HG02642 (cell line): ENCODE measurements around the gene TSPAN18.

Experiments used
- ATAC-seq: cut with Tn5 transposase; IDR thresholded peaks from one replicate; pipeline ENCODE4 v1.9.1; 2021; ENCODE audit warnings: mild to moderate bottlenecking; ENCODE audit not compliant: unreplicated experiment, poor library complexity

Gene TSPAN18

GRCh38 chr11:44755556-44756523, 29.1 kb downstream of the TSPAN18 start:
- ATAC-seq, result no peak

GRCh38 chr11:44758983-44759382, 32.2 kb downstream of the TSPAN18 start:
- ATAC-seq, result no peak

- ATAC-seq, result no peak
Measured at GRCh38 chr11:44759743-44760476, 33.1 kb downstream of the TSPAN18 start.

- no peak for ATAC-seq
Measured at GRCh38 chr11:44760477-44760872, 33.7 kb downstream of the TSPAN18 start.

- ATAC-seq, result no peak
Measured at GRCh38 chr11:44760917-44761550, 34.3 kb downstream of the TSPAN18 start.

GRCh38 chr11:44761551-44761961, 34.8 kb downstream of the TSPAN18 start:
- no peak for ATAC-seq

- no peak for ATAC-seq
Measured at GRCh38 chr11:44763121-44763820, 36.5 kb downstream of the TSPAN18 start.

- no peak for ATAC-seq
Measured at GRCh38 chr11:44764583-44764982, 37.8 kb downstream of the TSPAN18 start.

- no peak for ATAC-seq
Measured at GRCh38 chr11:44765026-44765595, 38.3 kb downstream of the TSPAN18 start.

- ATAC-seq, result no peak
Measured at GRCh38 chr11:44765676-44766075, 38.9 kb downstream of the TSPAN18 start.

GRCh38 chr11:44766112-44766971, 39.6 kb downstream of the TSPAN18 start:
- no peak for ATAC-seq

- ATAC-seq, result no peak
Measured at GRCh38 chr11:44766972-44767278, 40.2 kb downstream of the TSPAN18 start.

GRCh38 chr11:44767421-44767820, 40.7 kb downstream of the TSPAN18 start:
- no peak for ATAC-seq

GRCh38 chr11:44770401-44770800, 43.6 kb downstream of the TSPAN18 start:
- no peak for ATAC-seq

- ATAC-seq, result no peak
Measured at GRCh38 chr11:44771252-44771734, 44.5 kb downstream of the TSPAN18 start.

GRCh38 chr11:44771841-44772240, 45.1 kb downstream of the TSPAN18 start:
- ATAC-seq, result no peak

- no peak for ATAC-seq
Measured at GRCh38 chr11:44773351-44773965, 46.7 kb downstream of the TSPAN18 start.

GRCh38 chr11:44774108-44774507, 47.3 kb downstream of the TSPAN18 start:
- ATAC-seq, result no peak

GRCh38 chr11:44774731-44775130, 48.0 kb downstream of the TSPAN18 start:
- no peak for ATAC-seq
